GM23248 (cell line): ENCODE measurements around the gene MAPK8.

ENCODE experiments used
- EZH2 ChIP-seq: fragments of 200-600 bp; sonication (generic); IDR thresholded peaks from 2 replicates; pipeline ENCODE4 v1.6.1; 2018; ENCODE audit warnings: antibody characterized with exemption, mild to moderate bottlenecking; ENCODE audit not compliant: insufficient read depth, poor library complexity, severe bottlenecking
- EZH2phosphoT487 ChIP-seq: fragments of 200-600 bp; sonication (generic); IDR thresholded peaks from 2 replicates; pipeline ENCODE4 v1.6.1; 2018; ENCODE audit warnings: antibody characterized with exemption, moderate library complexity, mild to moderate bottlenecking, low read depth; ENCODE audit not compliant: insufficient read depth

DNA sequence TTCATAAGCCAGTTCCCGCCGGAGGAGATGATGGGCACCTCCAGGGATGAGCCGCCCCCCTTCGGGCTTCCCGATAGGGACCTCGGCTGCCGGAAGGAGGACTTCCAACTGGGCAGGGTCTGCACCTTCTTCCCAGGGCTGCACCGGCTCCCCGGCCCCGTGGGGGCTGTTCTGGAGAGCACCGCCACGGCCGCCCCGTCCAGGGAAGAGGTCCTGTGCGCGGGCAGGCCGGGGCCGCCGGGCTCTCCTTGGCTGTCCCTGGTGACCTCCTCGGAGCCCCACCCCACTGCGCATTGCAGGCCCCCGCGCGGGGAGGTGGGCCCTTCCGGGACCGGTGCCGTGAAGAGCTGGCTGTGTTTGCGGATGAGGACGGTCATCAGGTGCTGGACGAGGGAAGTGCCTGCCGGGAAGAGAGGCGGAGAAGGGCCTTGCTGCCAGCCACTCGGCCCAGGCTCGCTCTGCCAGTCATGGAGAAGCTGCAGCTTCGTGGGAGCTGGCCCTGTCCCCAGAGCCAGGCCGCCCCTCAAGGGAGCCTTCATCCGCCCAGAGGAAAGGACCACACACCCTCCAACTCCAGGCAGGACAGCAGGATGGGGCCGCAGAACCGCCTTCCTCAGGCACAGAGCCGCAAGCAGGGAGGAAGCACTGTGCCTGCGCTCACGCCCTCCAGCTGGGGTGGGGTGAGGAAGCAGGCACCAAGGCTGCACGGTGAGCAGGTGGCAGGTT, 144.4 kb downstream of the MAPK8 start:
- TF ChIP-seq EZH2 (no peak), EZH2phosphoT487 (no peak)
